Activated T-helper 9 cell treated with anti-CD3 and anti-CD28 coated beads, Interleukin-2, amount 50 U/mL, for 16 hours (primary cell): ENCODE measurements around the gene SNX9.

ENCODE experiments used
- DNase-seq: peaks from one replicate; pipeline ENCODE4 v3.0.0-alpha.2; 2020; ENCODE audit warnings: low read depth

The SNX9 gene

GRCh38 chr6:157980288-157981131, 157.5 kb downstream of the SNX9 start:
- no peak for DNase-seq

GRCh38 chr6:157981132-157981394, 158.0 kb downstream of the SNX9 start:
- DNase-seq, result no peak

- peak; percentile 73 for DNase-seq
These were observed 158.5 kb downstream of the SNX9 start, which contains the start of gene SYNJ2 for GRCh38 chr6:157981395-157982101. SYNJ2 (plus strand) TSS chr6:157981863; CDS start chr6:157981962, 99 bp downstream.

- peak; percentile 13 for DNase-seq
These were observed 159.1 kb downstream of the SNX9 start for GRCh38 chr6:157982102-157982562.

GRCh38 chr6:157982563-157983405, 159.7 kb downstream of the SNX9 start:
- DNase-seq, result no peak

- no peak for DNase-seq
These were observed 160.5 kb downstream of the SNX9 start for GRCh38 chr6:157983406-157984119.

GRCh38 chr6:157984128-157984527, 161.1 kb downstream of the SNX9 start:
- DNase-seq, result no peak

- DNase-seq, result no peak
These were observed 161.7 kb downstream of the SNX9 start for GRCh38 chr6:157984686-157985225.

GRCh38 chr6:157985378-157986155, 162.5 kb downstream of the SNX9 start:
- no peak for DNase-seq

GRCh38 chr6:157987788-157988699, 165.0 kb downstream of the SNX9 start:
- no peak for DNase-seq

GRCh38 chr6:157988700-157989063, 165.6 kb downstream of the SNX9 start:
- no peak for DNase-seq

- no peak for DNase-seq
These were observed 166.7 kb downstream of the SNX9 start for GRCh38 chr6:157989541-157990289.

GRCh38 chr6:157990321-157991066, 167.4 kb downstream of the SNX9 start:
- no peak for DNase-seq

GRCh38 chr6:157991067-157991432, 168.0 kb downstream of the SNX9 start:
- no peak for DNase-seq

- DNase-seq, result no peak
These were observed 170.0 kb downstream of the SNX9 start for GRCh38 chr6:157993076-157993475.

- no peak for DNase-seq
These were observed 171.2 kb downstream of the SNX9 start for GRCh38 chr6:157994125-157994795.
